NK-92 (cell line): Measurements from ENCODE around the gene TYW1.
"Not testable (repeated sequence)": the region's sequence is repeated elsewhere in the genome, so short reads cannot be mapped to it uniquely, and the experiment has no call there.

Experiments used
- DNase-seq: peaks from one replicate; lab custom pipeline; 2025; ENCODE audit not compliant: unreplicated experiment; lab: John Stamatoyannopoulos, UW

Gene TYW1

GRCh38 chr7:67128257-67128656 is 131.6 kb downstream of the TYW1 start:
- not testable (repeated sequence) for DNase-seq

- not testable (repeated sequence) for DNase-seq
Observed at GRCh38 chr7:67130766-67131165, 134.1 kb downstream of the TYW1 start.

GRCh38 chr7:67134912-67135311 is 138.3 kb downstream of the TYW1 start:
- not testable (repeated sequence) for DNase-seq

GRCh38 chr7:67135617-67136486 is 139.2 kb downstream of the TYW1 start:
- DNase-seq: not testable (repeated sequence)

DNA sequence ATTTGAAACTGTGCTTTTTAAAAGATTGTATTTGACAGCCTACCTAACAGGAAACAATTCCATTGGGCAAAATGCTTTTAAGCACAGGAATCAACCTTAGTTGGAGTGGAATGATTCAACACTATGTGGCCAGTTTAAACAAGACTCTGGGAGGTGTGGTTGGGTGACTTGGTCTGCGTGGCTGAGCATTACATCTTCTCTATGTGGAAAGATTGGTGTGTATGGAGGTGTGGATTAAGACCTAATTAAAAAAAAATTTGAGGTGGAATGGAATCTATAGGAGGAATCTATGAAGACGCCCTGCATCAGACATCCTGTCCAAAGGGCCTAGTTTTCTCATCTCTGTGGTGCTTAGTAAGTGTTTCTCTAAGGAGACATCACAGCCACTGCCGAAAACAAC is 140.9 kb downstream of the TYW1 start:
- not testable (repeated sequence) for DNase-seq

GRCh38 chr7:67139876-67140275 is 143.2 kb downstream of the TYW1 start:
- DNase-seq: not testable (repeated sequence)

- DNase-seq: not testable (repeated sequence)
Observed at GRCh38 chr7:67141001-67141400, 144.4 kb downstream of the TYW1 start.

DNA sequence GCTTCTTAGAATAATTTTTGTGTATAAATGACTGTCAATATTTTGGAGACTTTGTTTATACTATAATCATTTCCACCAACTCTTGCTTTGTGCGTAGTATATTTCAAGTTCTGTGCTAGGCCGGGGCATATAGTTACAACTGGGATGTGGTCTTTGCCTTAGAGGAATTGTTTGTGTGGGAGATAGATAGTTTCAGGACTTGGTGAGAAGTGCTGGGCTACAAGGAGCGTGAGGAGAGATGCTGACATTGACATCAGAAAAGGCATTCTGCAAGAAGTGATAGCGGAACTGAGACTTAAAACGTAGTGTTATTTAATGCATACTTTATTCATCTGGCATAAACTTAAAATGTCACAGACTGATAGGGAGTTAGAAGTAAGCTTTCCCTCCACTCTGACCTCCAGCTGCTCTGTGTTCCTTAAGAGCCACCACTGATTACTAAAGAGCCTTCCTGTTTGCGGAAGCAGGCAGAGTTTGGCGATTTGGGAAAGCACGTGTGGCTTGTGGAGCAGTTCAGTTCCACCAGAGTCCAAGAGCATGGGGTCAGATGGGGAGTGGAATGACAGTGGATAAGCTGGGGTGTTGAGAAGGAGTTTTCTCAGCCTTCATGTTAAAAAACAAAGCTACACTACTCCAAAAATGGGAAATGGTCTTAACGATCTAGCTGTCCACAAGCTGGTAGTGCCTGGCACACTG is 146.6 kb downstream of the TYW1 start:
- DNase-seq: not testable (repeated sequence)

- DNase-seq: not testable (repeated sequence)
Observed at GRCh38 chr7:67145581-67146193, 149.1 kb downstream of the TYW1 start.

DNA sequence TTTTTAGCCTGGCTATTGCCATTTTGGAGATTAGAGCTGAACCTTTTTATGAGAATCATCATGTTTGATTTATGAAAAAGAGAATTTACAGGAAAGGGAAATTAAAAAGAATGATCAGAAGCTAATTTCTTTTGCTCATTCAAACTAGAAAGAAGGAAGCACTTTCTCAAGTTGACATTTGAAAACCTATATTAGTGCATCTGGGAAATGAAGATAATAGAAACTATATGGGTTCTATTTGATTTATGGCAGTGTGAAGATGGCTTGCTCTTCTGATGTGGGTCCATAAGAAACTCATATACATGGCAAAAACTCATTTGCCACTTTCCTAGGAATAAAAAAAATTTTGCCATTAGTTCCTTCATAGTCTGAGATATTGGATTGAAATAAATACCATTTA is 152.5 kb downstream of the TYW1 start:
- DNase-seq: not testable (repeated sequence)

DNA sequence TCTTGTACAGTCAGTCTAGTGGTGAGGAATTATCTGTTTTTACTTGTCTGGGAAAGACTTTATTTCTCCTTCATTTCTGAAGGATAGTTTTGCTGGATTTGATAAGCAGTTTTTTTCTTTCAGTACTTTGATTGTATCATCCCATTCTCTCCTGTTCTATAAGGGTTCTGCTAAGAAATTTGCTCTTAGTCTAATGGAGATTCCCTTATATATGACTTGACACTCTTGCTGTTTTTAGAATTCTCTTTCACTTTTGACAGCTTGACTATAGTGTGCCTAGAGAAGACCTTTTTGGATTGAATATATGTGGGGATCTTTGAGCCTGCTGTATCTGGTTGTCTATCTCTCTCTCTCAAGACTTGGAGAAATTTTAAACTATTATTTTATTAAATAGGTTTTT is 157.7 kb downstream of the TYW1 start:
- not testable (repeated sequence) for DNase-seq

DNA sequence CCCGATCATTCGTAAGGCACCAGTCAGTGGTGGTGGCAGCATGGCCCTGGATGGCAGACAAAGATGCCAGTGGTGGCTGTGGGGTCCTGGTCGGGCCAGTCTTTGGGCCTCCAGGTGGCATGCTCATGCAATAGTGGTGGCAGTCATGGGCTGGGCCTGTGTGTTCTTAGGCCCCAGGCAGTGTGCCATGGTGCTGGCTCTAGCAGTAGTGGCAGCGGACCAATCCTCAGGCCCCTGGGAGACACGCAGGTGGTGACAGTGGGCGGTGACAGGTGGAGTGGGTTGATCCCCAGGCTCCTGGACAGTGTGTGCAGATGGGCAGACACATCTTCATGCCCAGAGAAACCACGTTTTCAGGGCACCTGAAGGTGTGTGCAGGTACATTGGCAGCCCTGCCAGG is 159.4 kb downstream of the TYW1 start:
- not testable (repeated sequence) for DNase-seq

DNA sequence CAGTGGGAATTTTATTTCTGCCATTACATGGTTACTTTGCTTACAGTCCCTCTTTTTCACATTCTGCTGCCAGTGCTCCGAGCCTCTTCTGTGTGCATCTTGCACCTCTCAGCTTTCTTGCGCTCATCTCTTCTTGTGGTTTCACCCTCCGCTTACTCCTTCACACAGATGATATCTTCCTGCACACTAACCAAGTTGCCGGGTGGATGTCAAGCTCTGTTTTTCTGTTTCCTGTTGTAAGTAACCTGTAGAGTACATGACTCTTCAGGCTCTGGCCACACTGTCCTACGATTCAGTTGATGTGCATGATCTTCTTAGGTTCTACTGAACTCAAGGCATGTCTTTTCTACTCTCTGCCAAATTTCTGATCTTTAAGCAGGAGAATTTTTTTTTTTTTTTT is 166.7 kb downstream of the TYW1 start:
- DNase-seq: not testable (repeated sequence)

GRCh38 chr7:67171151-67171550 is 174.5 kb downstream of the TYW1 start:
- not testable (repeated sequence) for DNase-seq

- not testable (repeated sequence) for DNase-seq
Observed at GRCh38 chr7:67176730-67177129, 180.1 kb downstream of the TYW1 start.

GRCh38 chr7:67178915-67179688 is 182.5 kb downstream of the TYW1 start:
- DNase-seq: not testable (repeated sequence)

DNA sequence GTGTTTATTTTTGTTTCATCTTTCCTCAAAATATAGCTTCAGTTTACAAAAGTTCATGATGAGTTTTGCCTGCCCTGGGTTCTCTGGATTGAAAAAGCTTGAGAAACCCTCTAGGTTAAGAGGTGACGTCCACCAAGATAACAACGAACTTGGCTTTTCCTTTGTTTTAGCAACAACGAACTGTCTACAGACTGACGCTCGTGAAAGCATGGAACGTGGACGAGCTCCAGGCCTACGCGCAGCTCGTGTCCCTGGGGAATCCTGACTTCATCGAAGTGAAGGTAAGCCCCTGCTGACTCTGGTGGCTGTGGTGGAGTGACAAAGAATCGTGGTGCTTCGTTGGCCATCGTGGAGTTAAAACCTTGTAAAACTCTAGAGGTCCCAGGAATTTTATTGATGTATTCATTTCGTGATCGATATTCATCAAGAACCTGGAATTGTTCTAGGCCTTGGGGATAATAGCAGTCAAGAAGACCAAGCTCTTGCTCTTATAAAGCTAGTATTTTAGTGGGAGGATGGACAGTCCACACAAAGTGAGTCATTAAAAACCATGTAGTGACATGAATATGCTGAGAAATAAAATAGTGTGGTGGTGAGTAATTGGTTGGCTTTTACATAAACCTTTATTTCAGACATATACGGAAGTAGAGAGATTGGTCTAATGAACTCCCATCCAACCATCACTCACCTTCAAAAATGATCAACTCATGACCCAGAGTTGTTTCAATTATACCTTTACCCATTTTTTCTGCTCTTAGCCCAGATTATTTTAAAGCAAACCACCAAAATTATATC is 186.5 kb downstream of the TYW1 start:
- not testable (repeated sequence) for DNase-seq

- not testable (repeated sequence) for DNase-seq
Observed at GRCh38 chr7:67184912-67185659, 188.5 kb downstream of the TYW1 start.

DNA sequence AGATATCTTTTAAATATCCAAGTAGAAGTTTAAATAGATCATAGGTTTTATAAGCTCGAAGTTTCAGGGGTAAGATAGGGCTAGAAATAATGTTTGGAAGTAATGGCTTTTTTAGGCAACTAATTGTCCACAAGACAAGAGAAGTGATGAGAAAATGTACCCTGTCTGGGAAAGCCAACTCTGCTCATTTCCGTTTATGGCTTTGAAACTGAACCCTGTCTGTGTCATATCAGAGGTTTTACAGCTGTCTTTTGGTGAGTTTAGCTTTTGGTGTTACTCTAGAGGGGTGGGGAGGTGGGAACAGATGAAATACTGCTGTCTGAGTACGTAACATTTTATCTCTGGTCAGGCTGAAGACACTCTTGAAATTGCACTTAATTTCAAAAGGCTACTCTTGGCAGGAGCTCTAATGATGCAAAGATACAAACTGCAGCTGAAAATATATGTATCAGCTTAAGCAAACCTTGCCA is 189.1 kb downstream of the TYW1 start:
- DNase-seq: not testable (repeated sequence)
